Measurements from ENCODE around the gene NEO1. TPM values are rescaled to one million over a fixed set of nuclear protein-coding genes. Genes with fewer than 3 reads are reported as not detected.

The NEO1 gene
- total and polyA plus RNA-seq, 4 donors: 1.6 to 9.9 (median 5.8) TPM

DNA sequence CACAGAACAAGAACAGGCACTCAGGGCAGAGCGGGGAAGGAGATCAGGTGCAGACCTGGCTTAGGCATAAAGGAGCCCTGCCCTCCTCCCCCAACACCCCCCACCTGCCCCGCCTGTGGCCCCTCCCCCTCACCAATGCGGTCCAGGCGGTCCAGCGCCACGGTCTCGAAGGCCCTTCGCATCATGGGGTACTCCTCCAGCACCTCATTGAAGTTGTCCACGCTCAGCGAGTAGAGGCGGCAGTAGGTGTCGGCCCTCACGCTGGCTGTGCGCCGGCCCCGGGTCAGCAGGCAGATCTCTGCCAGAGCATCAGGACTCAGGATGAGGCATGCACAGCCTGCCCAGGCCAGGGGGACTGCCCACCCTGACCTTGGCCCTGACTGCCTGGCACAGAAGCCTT is 271.7 kb downstream of the NEO1 start:
- no peaks in the 10 kb centered on the region for H3K36me3 ChIP-seq (ENCODE audit: control insufficient read depth in 4 of 4, insufficient read depth in 3 of 4, low read depth in 1 of 4, low read length in 3 of 4)
- 95% methylated on average over 16 of the region's 16 CpGs for WGBS
- H3K27ac ChIP-seq (ENCODE audit: low read depth in 1 of 2, low read length in 2 of 2): no peak overlapping the region
- no peaks in the 10 kb centered on the region for H3K9me3 ChIP-seq (ENCODE audit: control insufficient read depth in 4 of 4, low read length in 3 of 4)
- no peaks in the 10 kb centered on the region for H3K4me1 ChIP-seq (ENCODE audit: control insufficient read depth in 4 of 4, insufficient read depth in 4 of 4, low read length in 3 of 4)
- no peak for DNase-seq (ENCODE audit: low spot score)
- H3K4me3 ChIP-seq (ENCODE audit: low read depth in 1 of 3, low read length in 3 of 3): no peak overlapping the region
- peaks cover 0 to 6% (median 0%) of the 10 kb centered on the region in 4 donors for H3K27me3 ChIP-seq (ENCODE audit: control insufficient read depth in 4 of 4, insufficient read depth in 4 of 4, low read length in 3 of 4)
- H3K9ac ChIP-seq (ENCODE audit: low read depth in 1 of 2, low read length in 2 of 2): no peak overlapping the region
- TF ChIP-seq HNF4A (conservative IDR thresholded peaks at IDR 0.05): no peak
- TF ChIP-seq EGR1 (IDR thresholded peaks at IDR 0.05; ENCODE audit: low read depth in 2 of 2): no peak

DNA sequence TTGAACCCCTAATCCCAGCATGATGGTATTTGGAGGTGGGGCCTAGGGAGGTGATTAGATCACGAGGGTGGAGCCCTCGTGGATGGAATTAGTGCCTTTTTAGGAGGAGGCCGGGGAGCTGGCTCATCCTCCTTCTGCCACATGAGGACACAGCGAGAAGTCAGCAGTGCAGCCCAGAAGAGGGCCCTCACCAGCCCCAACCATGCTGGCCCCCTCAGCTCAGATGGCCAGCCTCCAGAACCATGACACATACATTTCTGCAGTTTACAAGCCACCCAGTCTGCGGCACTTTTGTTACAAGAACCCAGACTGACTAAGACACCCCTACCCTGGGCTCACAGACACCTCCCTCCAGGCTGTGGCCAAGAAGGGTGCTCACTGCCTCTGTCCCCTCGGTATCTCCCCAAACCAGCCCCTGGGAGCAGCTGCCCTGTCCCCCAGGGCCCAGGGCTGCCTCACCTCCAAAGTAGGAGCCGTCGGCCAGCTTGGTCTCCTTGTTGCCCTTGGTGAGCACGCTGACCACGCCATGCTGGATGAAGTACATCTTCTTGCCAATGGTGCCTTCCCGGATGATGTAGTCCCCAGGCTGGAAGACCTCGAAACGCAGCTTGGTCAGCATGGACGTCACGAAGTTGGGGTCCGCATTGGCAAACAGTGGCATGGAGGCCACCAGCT is 272.4 kb downstream of the NEO1 start:
- 92% methylated on average over 16 of the region's 16 CpGs for whole genome bisulfite sequencing
- Histone ChIP-seq H3K9me3 (ENCODE audit: control insufficient read depth in 4 of 4, low read length in 3 of 4) (no peaks in the 10 kb centered on the region), H3K36me3 (ENCODE audit: control insufficient read depth in 4 of 4, insufficient read depth in 3 of 4, low read depth in 1 of 4, low read length in 3 of 4) (no peaks in the 10 kb centered on the region), H3K9ac (ENCODE audit: low read depth in 1 of 2, low read length in 2 of 2) (no peak overlapping the region), H3K27me3 (ENCODE audit: control insufficient read depth in 4 of 4, insufficient read depth in 4 of 4, low read length in 3 of 4) (peaks cover 0 to 3% (median 0%) of the 10 kb centered on the region in 4 donors), H3K27ac (ENCODE audit: low read depth in 1 of 2, low read length in 2 of 2) (no peak overlapping the region), H3K4me3 (ENCODE audit: low read depth in 1 of 3, low read length in 3 of 3) (no peak overlapping the region), H3K4me1 (ENCODE audit: control insufficient read depth in 4 of 4, insufficient read depth in 4 of 4, low read length in 3 of 4) (no peaks in the 10 kb centered on the region)
- TF ChIP-seq, protein P1, sequence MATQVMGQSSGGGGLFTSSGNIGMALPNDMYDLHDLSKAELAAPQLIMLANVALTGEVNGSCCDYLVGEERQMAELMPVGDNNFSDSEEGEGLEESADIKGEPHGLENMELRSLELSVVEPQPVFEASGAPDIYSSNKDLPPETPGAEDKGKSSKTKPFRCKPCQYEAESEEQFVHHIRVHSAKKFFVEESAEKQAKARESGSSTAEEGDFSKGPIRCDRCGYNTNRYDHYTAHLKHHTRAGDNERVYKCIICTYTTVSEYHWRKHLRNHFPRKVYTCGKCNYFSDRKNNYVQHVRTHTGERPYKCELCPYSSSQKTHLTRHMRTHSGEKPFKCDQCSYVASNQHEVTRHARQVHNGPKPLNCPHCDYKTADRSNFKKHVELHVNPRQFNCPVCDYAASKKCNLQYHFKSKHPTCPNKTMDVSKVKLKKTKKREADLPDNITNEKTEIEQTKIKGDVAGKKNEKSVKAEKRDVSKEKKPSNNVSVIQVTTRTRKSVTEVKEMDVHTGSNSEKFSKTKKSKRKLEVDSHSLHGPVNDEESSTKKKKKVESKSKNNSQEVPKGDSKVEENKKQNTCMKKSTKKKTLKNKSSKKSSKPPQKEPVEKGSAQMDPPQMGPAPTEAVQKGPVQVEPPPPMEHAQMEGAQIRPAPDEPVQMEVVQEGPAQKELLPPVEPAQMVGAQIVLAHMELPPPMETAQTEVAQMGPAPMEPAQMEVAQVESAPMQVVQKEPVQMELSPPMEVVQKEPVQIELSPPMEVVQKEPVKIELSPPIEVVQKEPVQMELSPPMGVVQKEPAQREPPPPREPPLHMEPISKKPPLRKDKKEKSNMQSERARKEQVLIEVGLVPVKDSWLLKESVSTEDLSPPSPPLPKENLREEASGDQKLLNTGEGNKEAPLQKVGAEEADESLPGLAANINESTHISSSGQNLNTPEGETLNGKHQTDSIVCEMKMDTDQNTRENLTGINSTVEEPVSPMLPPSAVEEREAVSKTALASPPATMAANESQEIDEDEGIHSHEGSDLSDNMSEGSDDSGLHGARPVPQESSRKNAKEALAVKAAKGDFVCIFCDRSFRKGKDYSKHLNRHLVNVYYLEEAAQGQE (IDR thresholded peaks at IDR 0.05): no peak
- TF ChIP-seq GABPA (IDR thresholded peaks at IDR 0.05 in 1 of 2, conservative IDR thresholded peaks at IDR 0.05 in 1 of 2) (no peak), HNF4A (conservative IDR thresholded peaks at IDR 0.05) (no peak), RXRA (IDR thresholded peaks at IDR 0.05) (no peak), EGR1 (IDR thresholded peaks at IDR 0.05; ENCODE audit: low read depth in 2 of 2) (no peak), HNF4G (IDR thresholded peaks at IDR 0.05) (no peak), FOXA2 (IDR thresholded peaks at IDR 0.05) (no peak), FOXA1 (IDR thresholded peaks at IDR 0.05) (no peak), RAD21 (IDR thresholded peaks at IDR 0.05) (no peak), TAF1 (conservative IDR thresholded peaks at IDR 0.05) (no peak), NR2F2 (IDR thresholded peaks at IDR 0.05) (no peak), YY1 (IDR thresholded peaks at IDR 0.05) (no peak), JUND (IDR thresholded peaks at IDR 0.05) (no peak), SP1 (IDR thresholded peaks at IDR 0.05) (no peak)
- TF ChIP-seq, protein P2, sequence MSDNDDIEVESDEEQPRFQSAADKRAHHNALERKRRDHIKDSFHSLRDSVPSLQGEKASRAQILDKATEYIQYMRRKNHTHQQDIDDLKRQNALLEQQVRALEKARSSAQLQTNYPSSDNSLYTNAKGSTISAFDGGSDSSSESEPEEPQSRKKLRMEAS (IDR thresholded peaks at IDR 0.05): no peak
- TF ChIP-seq, protein P3, sequence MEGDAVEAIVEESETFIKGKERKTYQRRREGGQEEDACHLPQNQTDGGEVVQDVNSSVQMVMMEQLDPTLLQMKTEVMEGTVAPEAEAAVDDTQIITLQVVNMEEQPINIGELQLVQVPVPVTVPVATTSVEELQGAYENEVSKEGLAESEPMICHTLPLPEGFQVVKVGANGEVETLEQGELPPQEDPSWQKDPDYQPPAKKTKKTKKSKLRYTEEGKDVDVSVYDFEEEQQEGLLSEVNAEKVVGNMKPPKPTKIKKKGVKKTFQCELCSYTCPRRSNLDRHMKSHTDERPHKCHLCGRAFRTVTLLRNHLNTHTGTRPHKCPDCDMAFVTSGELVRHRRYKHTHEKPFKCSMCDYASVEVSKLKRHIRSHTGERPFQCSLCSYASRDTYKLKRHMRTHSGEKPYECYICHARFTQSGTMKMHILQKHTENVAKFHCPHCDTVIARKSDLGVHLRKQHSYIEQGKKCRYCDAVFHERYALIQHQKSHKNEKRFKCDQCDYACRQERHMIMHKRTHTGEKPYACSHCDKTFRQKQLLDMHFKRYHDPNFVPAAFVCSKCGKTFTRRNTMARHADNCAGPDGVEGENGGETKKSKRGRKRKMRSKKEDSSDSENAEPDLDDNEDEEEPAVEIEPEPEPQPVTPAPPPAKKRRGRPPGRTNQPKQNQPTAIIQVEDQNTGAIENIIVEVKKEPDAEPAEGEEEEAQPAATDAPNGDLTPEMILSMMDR (IDR thresholded peaks at IDR 0.05; ENCODE audit: low read depth, low read length, missing input control): no peak
- TF ChIP-seq, protein P4, sequence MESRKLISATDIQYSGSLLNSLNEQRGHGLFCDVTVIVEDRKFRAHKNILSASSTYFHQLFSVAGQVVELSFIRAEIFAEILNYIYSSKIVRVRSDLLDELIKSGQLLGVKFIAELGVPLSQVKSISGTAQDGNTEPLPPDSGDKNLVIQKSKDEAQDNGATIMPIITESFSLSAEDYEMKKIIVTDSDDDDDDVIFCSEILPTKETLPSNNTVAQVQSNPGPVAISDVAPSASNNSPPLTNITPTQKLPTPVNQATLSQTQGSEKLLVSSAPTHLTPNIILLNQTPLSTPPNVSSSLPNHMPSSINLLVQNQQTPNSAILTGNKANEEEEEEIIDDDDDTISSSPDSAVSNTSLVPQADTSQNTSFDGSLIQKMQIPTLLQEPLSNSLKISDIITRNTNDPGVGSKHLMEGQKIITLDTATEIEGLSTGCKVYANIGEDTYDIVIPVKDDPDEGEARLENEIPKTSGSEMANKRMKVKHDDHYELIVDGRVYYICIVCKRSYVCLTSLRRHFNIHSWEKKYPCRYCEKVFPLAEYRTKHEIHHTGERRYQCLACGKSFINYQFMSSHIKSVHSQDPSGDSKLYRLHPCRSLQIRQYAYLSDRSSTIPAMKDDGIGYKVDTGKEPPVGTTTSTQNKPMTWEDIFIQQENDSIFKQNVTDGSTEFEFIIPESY (IDR thresholded peaks at IDR 0.05): no peak
- TF ChIP-seq, protein P5, sequence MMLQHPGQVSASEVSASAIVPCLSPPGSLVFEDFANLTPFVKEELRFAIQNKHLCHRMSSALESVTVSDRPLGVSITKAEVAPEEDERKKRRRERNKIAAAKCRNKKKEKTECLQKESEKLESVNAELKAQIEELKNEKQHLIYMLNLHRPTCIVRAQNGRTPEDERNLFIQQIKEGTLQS (IDR thresholded peaks at IDR 0.05): no peak
- DNase-seq (ENCODE audit: low spot score): no peak
